BE2C (cell line): ENCODE data around the gene SBSN.
A peak's percentile ranks its signal among the peaks of the same experiment; 100 is the strongest.

Source experiments
- DNase-seq: peaks from one replicate; pipeline ENCODE4 v3.0.0-alpha.2; 2020
- H3K27me3 ChIP-seq: fragments of 250-450 bp; sonication (Bioruptor Pico); 2 replicates; pipeline ENCODE4 v1.5.1; 2020; ENCODE audit warnings: mild to moderate bottlenecking
- H3K36me3 ChIP-seq: fragments of 250-450 bp; sonication (Bioruptor Pico); 2 replicates; pipeline ENCODE4 v1.5.1; 2020; ENCODE audit warnings: mild to moderate bottlenecking
- H3K4me1 ChIP-seq: fragments of 250-450 bp; sonication (Bioruptor Pico); 2 replicates; pipeline ENCODE4 v1.5.1; 2020
- H3K4me3 ChIP-seq: 2 replicates; pipeline ENCODE4 v1.5.1; 2011; ENCODE audit warnings: low read depth, low read length
- H3K9me3 ChIP-seq: fragments of 250-450 bp; sonication (Bioruptor Pico); 2 replicates; pipeline ENCODE4 v1.5.1; 2020
- TF ChIP-seq, protein P1 (sequence below): IDR thresholded peaks from 2 replicates; pipeline ENCODE4 v1.5.1; 2012; ENCODE audit warnings: mild to moderate bottlenecking, low read depth, low read length

Gene SBSN

DNA sequence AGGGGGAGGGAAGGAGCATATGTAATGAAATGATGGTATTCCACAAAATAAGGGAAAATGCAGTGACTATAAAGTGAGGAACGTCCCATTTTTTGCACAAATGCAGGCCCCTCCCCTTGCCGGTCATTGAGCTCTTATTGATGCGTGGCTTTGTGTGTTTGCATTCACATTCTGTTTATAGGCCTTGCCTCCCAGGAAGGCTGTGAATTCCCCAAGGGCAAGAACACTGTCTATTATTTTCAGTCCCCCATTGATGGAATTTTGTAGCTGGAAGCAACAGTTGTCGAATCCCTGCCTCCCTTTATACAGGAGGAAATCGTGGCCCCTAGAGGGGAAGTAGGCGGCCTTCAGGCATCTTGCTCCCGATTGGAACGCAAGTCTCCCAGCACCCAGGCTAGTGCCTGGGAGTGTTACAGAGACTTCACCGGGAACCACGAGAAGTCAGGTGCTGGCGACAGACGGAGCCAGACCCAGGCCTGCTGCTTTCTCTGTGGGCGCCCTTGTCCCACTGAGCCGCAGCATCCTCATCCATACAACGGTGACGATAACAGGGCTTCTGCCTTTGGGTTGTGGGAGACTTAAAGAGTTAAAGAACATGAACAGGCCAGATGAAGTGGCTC lies 6.9 kb downstream of the SBSN start:
- no peaks in the 10 kb centered on the region for H3K27me3 ChIP-seq
- H3K4me1 ChIP-seq = no peaks in the 10 kb centered on the region
- H3K4me3 ChIP-seq = no peak overlapping the region
- TF ChIP-seq, protein P1, sequence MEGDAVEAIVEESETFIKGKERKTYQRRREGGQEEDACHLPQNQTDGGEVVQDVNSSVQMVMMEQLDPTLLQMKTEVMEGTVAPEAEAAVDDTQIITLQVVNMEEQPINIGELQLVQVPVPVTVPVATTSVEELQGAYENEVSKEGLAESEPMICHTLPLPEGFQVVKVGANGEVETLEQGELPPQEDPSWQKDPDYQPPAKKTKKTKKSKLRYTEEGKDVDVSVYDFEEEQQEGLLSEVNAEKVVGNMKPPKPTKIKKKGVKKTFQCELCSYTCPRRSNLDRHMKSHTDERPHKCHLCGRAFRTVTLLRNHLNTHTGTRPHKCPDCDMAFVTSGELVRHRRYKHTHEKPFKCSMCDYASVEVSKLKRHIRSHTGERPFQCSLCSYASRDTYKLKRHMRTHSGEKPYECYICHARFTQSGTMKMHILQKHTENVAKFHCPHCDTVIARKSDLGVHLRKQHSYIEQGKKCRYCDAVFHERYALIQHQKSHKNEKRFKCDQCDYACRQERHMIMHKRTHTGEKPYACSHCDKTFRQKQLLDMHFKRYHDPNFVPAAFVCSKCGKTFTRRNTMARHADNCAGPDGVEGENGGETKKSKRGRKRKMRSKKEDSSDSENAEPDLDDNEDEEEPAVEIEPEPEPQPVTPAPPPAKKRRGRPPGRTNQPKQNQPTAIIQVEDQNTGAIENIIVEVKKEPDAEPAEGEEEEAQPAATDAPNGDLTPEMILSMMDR = no peak
- no peak for DNase-seq
- no peaks in the 10 kb centered on the region for H3K36me3 ChIP-seq
- H3K9me3 ChIP-seq = no peaks in the 10 kb centered on the region

DNA sequence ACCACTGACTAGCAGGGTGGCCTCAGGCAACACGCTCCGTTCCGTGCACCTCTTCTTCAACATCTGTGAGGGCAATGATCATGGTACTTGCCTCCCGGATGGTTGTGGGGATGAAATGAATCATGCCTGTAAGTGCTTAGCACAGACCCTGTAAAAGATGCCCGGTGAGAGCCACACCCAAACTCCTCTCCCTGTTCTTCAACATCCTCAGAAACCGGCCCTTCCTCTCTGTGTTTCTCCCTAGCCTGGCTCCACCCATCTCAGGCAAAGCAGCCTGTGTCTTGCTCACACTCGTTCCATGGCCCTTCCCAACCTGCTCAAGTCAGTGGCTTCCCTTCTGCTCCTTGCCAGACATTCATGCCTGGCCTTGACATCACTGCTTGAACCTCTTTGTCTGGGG lies 8.8 kb downstream of the SBSN start:
- Histone ChIP-seq H3K4me1 (no peaks in the 10 kb centered on the region), H3K4me3 (no peak overlapping the region), H3K36me3 (no peaks in the 10 kb centered on the region), H3K27me3 (no peaks in the 10 kb centered on the region), H3K9me3 (no peaks in the 10 kb centered on the region)
- DNase-seq = no peak
- TF ChIP-seq, protein P1 = no peak

DNA sequence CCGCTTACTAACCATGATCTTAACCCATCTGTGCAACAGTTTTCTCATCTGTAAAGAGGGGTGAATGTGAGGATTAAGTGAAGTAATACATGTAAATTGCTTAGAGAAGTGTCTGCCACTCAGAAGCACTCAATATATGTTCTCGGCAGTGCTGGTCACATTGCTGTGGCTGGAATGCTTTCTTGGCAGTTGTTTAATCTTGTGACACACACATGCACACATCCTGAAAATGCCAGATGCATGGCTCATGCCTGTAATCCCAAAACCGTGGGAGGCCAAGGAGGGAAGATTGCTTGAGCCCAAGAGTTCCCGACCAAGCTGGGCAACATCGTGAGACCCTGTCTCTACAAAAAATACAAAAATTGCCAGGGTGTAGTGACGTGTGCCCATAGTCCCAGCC lies 9.8 kb downstream of the SBSN start:
- DNase-seq = no peak
- H3K9me3 ChIP-seq = no peaks in the 10 kb centered on the region

DNA sequence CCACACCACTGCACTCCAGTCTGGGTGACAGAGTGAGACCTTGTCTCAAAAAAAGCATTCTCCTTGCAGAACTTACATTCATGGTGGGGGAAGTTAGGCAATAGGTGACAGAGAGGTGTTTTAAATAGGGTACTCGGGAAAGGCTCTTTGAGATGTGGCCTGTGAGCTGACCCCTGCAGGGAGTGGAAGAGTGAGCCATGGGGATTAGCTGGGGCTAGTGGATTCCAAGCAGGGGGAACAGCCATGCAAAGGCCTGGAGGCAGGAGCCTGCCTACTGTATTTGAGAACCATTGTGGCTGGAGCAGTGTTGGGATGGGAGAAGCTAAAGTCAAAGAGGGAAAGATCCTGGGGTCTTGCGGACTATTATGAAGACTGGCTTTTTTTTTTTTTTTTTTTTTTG lies 10.8 kb downstream of the SBSN start:
- Histone ChIP-seq H3K4me1 (no peaks in the 10 kb centered on the region), H3K27me3 (peaks cover 9% of the 10 kb centered on the region), H3K36me3 (no peaks in the 10 kb centered on the region), H3K9me3 (no peaks in the 10 kb centered on the region), H3K4me3 (no peak overlapping the region)
- TF ChIP-seq, protein P1 = no peak
- no peak for DNase-seq

More for the DNA sequence above, 9.8 kb downstream of the SBSN start:
- no peaks in the 10 kb centered on the region for H3K4me1 ChIP-seq
- no peaks in the 10 kb centered on the region for H3K36me3 ChIP-seq
- H3K27me3 ChIP-seq = peaks cover 3% of the 10 kb centered on the region
- no peak overlapping the region for H3K4me3 ChIP-seq
- TF ChIP-seq, protein P1 = no peak

DNA sequence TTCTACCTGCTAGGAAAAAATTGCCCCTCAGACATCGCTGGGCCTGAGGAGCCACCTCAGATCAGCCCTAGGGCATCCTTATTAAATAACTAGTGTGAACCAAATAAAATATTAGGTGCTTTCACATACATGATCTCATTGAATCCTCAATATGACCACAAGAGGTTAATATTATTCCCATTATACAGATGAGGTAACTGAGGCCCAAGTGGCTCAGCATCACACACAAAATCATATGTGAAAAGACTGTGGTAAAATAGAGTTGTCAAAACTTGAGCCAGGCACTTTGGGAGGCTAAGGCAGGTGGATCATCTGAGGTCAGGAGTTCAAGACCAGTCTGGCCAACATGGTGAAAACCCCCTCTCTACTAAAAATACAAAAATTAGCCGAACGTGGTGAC lies 11.8 kb downstream of the SBSN start:
- peaks cover 12% of the 10 kb centered on the region for H3K27me3 ChIP-seq
- no peaks in the 10 kb centered on the region for H3K9me3 ChIP-seq
- no peak for DNase-seq
- no peak overlapping the region for H3K4me3 ChIP-seq
- no peaks in the 10 kb centered on the region for H3K4me1 ChIP-seq
- H3K36me3 ChIP-seq = no peaks in the 10 kb centered on the region
- TF ChIP-seq, protein P1 = no peak

DNA sequence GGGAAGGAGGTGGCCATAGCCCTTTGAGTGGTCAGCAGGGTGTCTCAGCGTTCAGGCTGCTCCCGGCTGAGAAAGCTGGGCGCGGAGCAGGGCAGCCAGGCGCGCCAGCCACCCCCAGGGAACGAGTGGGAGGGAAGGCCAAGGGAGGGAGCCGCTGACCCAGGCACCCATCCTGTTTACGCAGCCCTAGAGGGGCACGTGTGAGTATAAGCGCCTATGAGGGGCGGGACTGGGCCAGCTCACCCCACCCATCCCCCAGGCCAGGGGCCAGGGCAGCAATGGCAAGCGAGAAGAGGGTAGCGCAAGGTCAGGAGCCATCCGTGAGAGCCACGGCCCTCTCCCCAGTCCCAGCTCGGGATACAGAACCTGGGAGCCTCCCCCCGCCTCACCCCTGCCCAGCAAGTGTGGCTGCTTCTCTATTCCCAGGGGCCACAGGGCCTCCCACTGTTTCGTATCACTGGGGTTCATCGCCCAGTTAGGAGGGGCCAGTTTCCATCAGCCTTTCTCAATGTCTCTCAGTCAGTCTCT lies 13.8 kb downstream of the SBSN start:
- TF ChIP-seq, protein P1 = no peak
- H3K27me3 ChIP-seq = peaks cover 32% of the 10 kb centered on the region
- no peaks in the 10 kb centered on the region for H3K9me3 ChIP-seq
- no peaks in the 10 kb centered on the region for H3K4me1 ChIP-seq
- no peak overlapping the region for H3K4me3 ChIP-seq
- no peaks in the 10 kb centered on the region for H3K36me3 ChIP-seq
- peak; percentile 24 for DNase-seq
